ENCODE results near the gene ERC2. TPM values are rescaled to one million over a fixed set of nuclear protein-coding genes. Genes with fewer than 3 reads are reported as not detected.
"Not testable (repeated sequence)": the region's sequence is repeated elsewhere in the genome, so short reads cannot be mapped to it uniquely, and the experiment has no call there.

The ERC2 gene
- total RNA-seq, 1 donor from 2014 or later: 1.3 TPM

GRCh38 chr3:56089739-56090138, 378.5 kb downstream of the ERC2 start:
- no peak for DNase-seq (ENCODE audit: extremely low read depth, low read depth, low spot score)

GRCh38 chr3:56087451-56088053, 380.7 kb downstream of the ERC2 start:
- DNase-seq (ENCODE audit: extremely low read depth, low read depth, low spot score): no peak

- no peak for DNase-seq (ENCODE audit: extremely low read depth, low read depth, low spot score)
Observed at GRCh38 chr3:56086355-56086754, 381.9 kb downstream of the ERC2 start.

GRCh38 chr3:56081246-56081645, 387.0 kb downstream of the ERC2 start:
- no peak for DNase-seq (ENCODE audit: extremely low read depth, low read depth, low spot score)

GRCh38 chr3:56076746-56077145, 391.5 kb downstream of the ERC2 start:
- DNase-seq (ENCODE audit: extremely low read depth, low read depth, low spot score): no peak

GRCh38 chr3:56075089-56075488, 393.2 kb downstream of the ERC2 start:
- no peak for DNase-seq (ENCODE audit: extremely low read depth, low read depth, low spot score)

- DNase-seq (ENCODE audit: extremely low read depth, low read depth, low spot score): no peak
Observed at GRCh38 chr3:56069766-56070165, 398.5 kb downstream of the ERC2 start.

- DNase-seq (ENCODE audit: extremely low read depth, low read depth, low spot score): not testable (repeated sequence)
Observed at GRCh38 chr3:56066405-56066804, 401.9 kb downstream of the ERC2 start.

GRCh38 chr3:56064684-56065083, 403.6 kb downstream of the ERC2 start:
- DNase-seq (ENCODE audit: extremely low read depth, low read depth, low spot score): no peak

- DNase-seq (ENCODE audit: extremely low read depth, low read depth, low spot score): no peak
Observed at GRCh38 chr3:56061279-56061626, 407.0 kb downstream of the ERC2 start.

- no peak for DNase-seq (ENCODE audit: extremely low read depth, low read depth, low spot score)
Observed at GRCh38 chr3:56060521-56061278, 407.6 kb downstream of the ERC2 start.

- no peak for DNase-seq (ENCODE audit: extremely low read depth, low read depth, low spot score)
Observed at GRCh38 chr3:56059731-56060130, 408.5 kb downstream of the ERC2 start.

- no peak for DNase-seq (ENCODE audit: extremely low read depth, low read depth, low spot score)
Observed at GRCh38 chr3:56055951-56056350, 412.3 kb downstream of the ERC2 start.

- no peak for DNase-seq (ENCODE audit: extremely low read depth, low read depth, low spot score)
Observed at GRCh38 chr3:56055546-56055945, 412.7 kb downstream of the ERC2 start.

- no peak for DNase-seq (ENCODE audit: extremely low read depth, low read depth, low spot score)
Observed at GRCh38 chr3:56054844-56055243, 413.4 kb downstream of the ERC2 start.

- no peak for DNase-seq (ENCODE audit: extremely low read depth, low read depth, low spot score)
Observed at GRCh38 chr3:56053727-56054126, 414.5 kb downstream of the ERC2 start.

- DNase-seq (ENCODE audit: extremely low read depth, low read depth, low spot score): no peak
Observed at GRCh38 chr3:56052188-56052587, 416.1 kb downstream of the ERC2 start.

GRCh38 chr3:56051052-56051451, 417.2 kb downstream of the ERC2 start:
- no peak for DNase-seq (ENCODE audit: extremely low read depth, low read depth, low spot score)

GRCh38 chr3:56048946-56049345, 419.3 kb downstream of the ERC2 start:
- no peak for DNase-seq (ENCODE audit: extremely low read depth, low read depth, low spot score)

- DNase-seq (ENCODE audit: extremely low read depth, low read depth, low spot score): no peak
Observed at GRCh38 chr3:56048331-56048730, 419.9 kb downstream of the ERC2 start.

- no peak for DNase-seq (ENCODE audit: extremely low read depth, low read depth, low spot score)
Observed at GRCh38 chr3:56042326-56042951, 425.8 kb downstream of the ERC2 start.

- DNase-seq (ENCODE audit: extremely low read depth, low read depth, low spot score): no peak
Observed at GRCh38 chr3:56025326-56025725, 442.9 kb downstream of the ERC2 start.

Measured in glomerular endothelial cell (primary cell).